SH-SY5Y (cell line): Measurements from ENCODE around the gene LRFN3.

Experiments used
- GATA2 ChIP-seq: IDR thresholded peaks from 2 replicates; pipeline ENCODE4 v1.6.1; 2011; ENCODE audit warnings: mild to moderate bottlenecking, low read depth, low read length
- GATA3 ChIP-seq: IDR thresholded peaks from 2 replicates; pipeline ENCODE4 v1.6.1; 2011; ENCODE audit warnings: low read depth, mild to moderate bottlenecking, low read length, moderate library complexity

GRCh38 chr19:35987571-35987896 lies 51.4 kb downstream of the LRFN3 start:
- no peak for TF ChIP-seq GATA2
- no peak for TF ChIP-seq GATA3
